Astrocyte (in vitro differentiated cells and primary cell): ENCODE data around the gene MAN1C1.

Experiments
- CTCF ChIP-seq: IDR thresholded peaks from 2 replicates; pipeline ENCODE4 v1.5.1; 2011; ENCODE audit warnings: low read depth, mild to moderate bottlenecking, inconsistent platforms, low read length, moderate library complexity; ENCODE audit not compliant: insufficient read depth
- EZH2 ChIP-seq: IDR thresholded peaks from 2 replicates; pipeline ENCODE4 v1.6.1; 2012; ENCODE audit warnings: mild to moderate bottlenecking, low read length, inconsistent platforms; ENCODE audit not compliant: insufficient read depth

- TF ChIP-seq CTCF (no peak), EZH2 (no peak)
Observed at GRCh38 chr1:25586181-25586588, 30.4 kb upstream of the MAN1C1 start.
